MM.1S (cell line): ENCODE results near the gene DNAAF2.

Source experiments
- DNase-seq: peaks from one replicate; pipeline ENCODE4 v3.0.0-alpha.2; 2015
- H2AFZ ChIP-seq: fragments of 300-600 bp; sonication (generic); 2 replicates; pipeline ENCODE4 v1.6.0; 2016; ENCODE audit warnings: antibody characterized with exemption, low read length
- H3F3A ChIP-seq: fragments of 300-600 bp; sonication (generic); 2 replicates; pipeline ENCODE4 v1.6.1; 2016; ENCODE audit warnings: mild to moderate bottlenecking, antibody characterized with exemption, low read length, moderate library complexity, mixed read lengths; ENCODE audit not compliant: insufficient read depth
- H3K27ac ChIP-seq: fragments of 300-600 bp; sonication (generic); 2 replicates; pipeline ENCODE4 v1.5.1; 2016; ENCODE audit warnings: mild to moderate bottlenecking, low read length
- H3K27me3 ChIP-seq: fragments of 300-600 bp; sonication (generic); replicated peaks from 2 replicates; pipeline ENCODE4 v1.6.0; 2016; ENCODE audit warnings: low read length; ENCODE audit not compliant: insufficient read depth
- H3K36me3 ChIP-seq: fragments of 300-600 bp; sonication (generic); replicated peaks from 2 replicates; pipeline ENCODE4 v1.6.1; 2016; ENCODE audit warnings: mild to moderate bottlenecking, low read length, mixed read lengths; ENCODE audit not compliant: insufficient read depth
- H3K4me1 ChIP-seq: fragments of 300-600 bp; sonication (generic); 2 replicates; pipeline ENCODE4 v1.6.1; 2016; ENCODE audit warnings: low read length, mixed read lengths
- H3K4me2 ChIP-seq: fragments of 300-600 bp; sonication (generic); 2 replicates; pipeline ENCODE4 v1.6.0; 2016; ENCODE audit warnings: low read depth, low read length
- H3K4me3 ChIP-seq: fragments of 300-600 bp; sonication (generic); 2 replicates; pipeline ENCODE4 v1.5.1; 2016; ENCODE audit warnings: low read length, mixed read lengths
- H3K79me2 ChIP-seq: fragments of 300-600 bp; sonication (generic); 2 replicates; pipeline ENCODE4 v1.6.1; 2016; ENCODE audit warnings: mixed run types, low read length, mixed read lengths
- H3K9ac ChIP-seq: fragments of 300-600 bp; sonication (generic); 2 replicates; pipeline ENCODE4 v1.6.1; 2016; ENCODE audit warnings: low read length, mixed read lengths
- H3K9me2 ChIP-seq: fragments of 300-600 bp; sonication (generic); replicated peaks from 2 replicates; pipeline ENCODE4 v1.6.1; 2016; ENCODE audit warnings: mild to moderate bottlenecking, low read length, mixed read lengths; ENCODE audit not compliant: insufficient read depth
- H3K9me3 ChIP-seq: fragments of 300-600 bp; sonication (generic); replicated peaks from 2 replicates; pipeline ENCODE4 v1.6.1; 2016; ENCODE audit warnings: mild to moderate bottlenecking, low read length, mixed read lengths; ENCODE audit not compliant: insufficient read depth
- H4K20me1 ChIP-seq: fragments of 300-600 bp; sonication (generic); 2 replicates; pipeline ENCODE4 v1.6.1; 2016; ENCODE audit warnings: mild to moderate bottlenecking, low read length, moderate library complexity, mixed read lengths; ENCODE audit not compliant: insufficient read depth
- CTCF ChIP-seq: fragments of 300-600 bp; sonication (generic); IDR thresholded peaks from 2 replicates; pipeline ENCODE4 v1.5.1; 2016; ENCODE audit warnings: antibody characterized with exemption, low read length, mixed read lengths
- EZH2 ChIP-seq: fragments of 300-600 bp; sonication (generic); optimal IDR thresholded peaks from 2 replicates; pipeline ENCODE3; 2017; ENCODE audit warnings: low read depth, mild to moderate bottlenecking, antibody characterized with exemption, low read length, mixed read lengths
- EZH2phosphoT487 ChIP-seq: fragments of 300-600 bp; sonication (generic); IDR thresholded peaks from 2 replicates; pipeline ENCODE4 v1.6.1; 2018; ENCODE audit warnings: antibody characterized with exemption, low read length

Gene DNAAF2

DNA sequence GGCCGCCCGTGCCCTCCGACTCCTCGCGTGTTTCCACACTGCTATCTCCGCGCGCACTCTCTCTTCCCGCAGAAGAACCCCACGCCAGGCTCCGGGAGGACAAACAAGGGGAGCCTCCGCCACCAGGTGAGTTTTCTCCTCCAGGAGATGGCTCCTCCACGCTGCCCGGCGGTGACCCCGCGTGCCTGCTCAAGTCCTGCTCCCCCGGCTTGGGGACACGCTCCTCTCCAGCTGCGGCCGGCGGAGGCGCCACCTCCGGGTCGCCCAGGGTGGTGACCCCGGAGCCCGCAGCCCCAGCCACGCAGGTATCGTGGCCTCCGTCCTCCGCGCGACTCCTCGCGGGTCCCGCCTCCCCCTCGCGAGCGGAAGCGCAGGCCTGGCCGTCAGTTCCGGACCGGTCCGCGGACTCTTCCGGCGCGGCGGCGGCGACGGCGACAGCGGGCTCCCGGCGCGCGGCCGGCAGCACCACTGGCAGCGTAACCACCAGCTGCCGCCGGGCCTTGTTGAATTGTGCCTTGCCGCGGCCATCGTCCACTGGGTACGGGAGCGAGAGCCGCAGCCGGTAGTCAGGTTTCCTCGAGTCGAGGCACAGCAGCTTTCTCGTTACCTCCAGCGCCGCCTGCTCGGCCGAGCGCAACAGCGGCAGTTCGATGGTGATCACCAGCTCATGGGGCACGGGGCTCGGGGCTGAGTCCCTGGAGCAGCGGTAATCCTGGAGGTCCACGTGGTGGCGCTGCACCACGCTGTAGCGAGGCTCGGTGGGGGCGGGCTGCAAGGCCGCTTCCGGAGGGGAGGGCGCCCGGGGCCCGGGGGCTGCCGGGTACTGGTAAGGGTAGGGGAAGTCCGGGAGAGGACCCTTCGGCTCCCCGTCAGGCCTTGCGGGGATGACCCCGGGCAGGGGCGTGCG, 1.2 kb downstream of the DNAAF2 start:
- Histone ChIP-seq H4K20me1 (no peaks in the 10 kb centered on the region), H3K4me3 (peak overlapping the region; percentile 81), H3K79me2 (peaks cover 32% of the 10 kb centered on the region), H2AFZ (peak overlapping the region; percentile 35), H3F3A (peaks cover 10% of the 10 kb centered on the region), H3K36me3 (no peaks in the 10 kb centered on the region), H3K27me3 (no peaks in the 10 kb centered on the region), H3K4me2 (peak overlapping the region; percentile 73), H3K4me1 (no peaks in the 10 kb centered on the region), H3K9ac (peak overlapping the region; percentile 93), H3K9me2 (no peaks in the 10 kb centered on the region), H3K27ac (peak overlapping the region; percentile 94; the same call in 1 of the 2 replicates), H3K9me3 (no peaks in the 10 kb centered on the region)
- DNase-seq, result peak; percentile 85
- peak; percentile 56 for TF ChIP-seq CTCF
- no peak for TF ChIP-seq EZH2
- no peak for TF ChIP-seq EZH2phosphoT487

- Histone ChIP-seq H3K4me3 (no peak overlapping the region), H3K9ac (peak overlapping the region; percentile 95; the same call in 1 of the 2 replicates)
- peak; percentile 57 for DNase-seq
These were observed 10.9 kb downstream of the DNAAF2 start for GRCh38 chr14:49623941-49624839.

DNA sequence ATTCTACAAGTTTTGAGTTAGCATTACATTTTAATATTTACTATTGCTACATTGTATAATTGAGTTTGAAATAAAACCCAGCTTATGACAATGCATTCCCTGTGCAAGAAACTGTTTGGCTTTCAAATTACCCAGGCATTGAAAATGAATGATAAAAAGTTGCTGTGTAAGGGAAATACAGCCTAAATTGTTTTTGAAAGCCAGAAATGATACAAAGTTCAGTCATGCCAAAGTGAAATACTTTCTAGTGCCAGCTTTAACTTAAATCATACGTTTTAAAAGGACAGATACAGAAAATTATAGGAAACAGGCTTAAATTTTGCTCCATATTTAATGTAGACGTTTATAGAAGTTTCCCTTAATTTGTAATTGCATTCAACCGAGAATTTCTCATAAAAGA, 11.7 kb downstream of the DNAAF2 start:
- H3K9me3 ChIP-seq, result no peaks in the 10 kb centered on the region
- H3K27me3 ChIP-seq, result no peaks in the 10 kb centered on the region
- TF ChIP-seq EZH2, result no peak
- no peak for TF ChIP-seq EZH2phosphoT487
- TF ChIP-seq CTCF, result no peak
- DNase-seq, result no peak
- H3K4me1 ChIP-seq, result no peaks in the 10 kb centered on the region
- no peak overlapping the region for H2AFZ ChIP-seq
- peak overlapping the region; percentile 81; the same call in 1 of the 2 replicates for H3K4me3 ChIP-seq
- H3K9ac ChIP-seq, result peak overlapping the region; percentile 95; the same call in 1 of the 2 replicates
- H3K36me3 ChIP-seq, result no peaks in the 10 kb centered on the region
- peaks cover 54% of the 10 kb centered on the region for H3K79me2 ChIP-seq
- H3K27ac ChIP-seq, result peak overlapping the region; percentile 98; the same call in 1 of the 2 replicates
- H3K4me2 ChIP-seq, result peak overlapping the region; percentile 82
- H3F3A ChIP-seq, result peaks cover 11% of the 10 kb centered on the region
- no peaks in the 10 kb centered on the region for H4K20me1 ChIP-seq
- H3K9me2 ChIP-seq, result no peaks in the 10 kb centered on the region

More at GRCh38 chr14:49623941-49624839, 10.9 kb downstream of the DNAAF2 start:
- TF ChIP-seq EZH2 (no peak), CTCF (no peak), EZH2phosphoT487 (no peak)
- Histone ChIP-seq H3K4me1 (no peaks in the 10 kb centered on the region), H3K9me2 (no peaks in the 10 kb centered on the region), H4K20me1 (no peaks in the 10 kb centered on the region), H3K27me3 (no peaks in the 10 kb centered on the region), H3F3A (peaks cover 11% of the 10 kb centered on the region), H3K4me2 (peak overlapping the region; percentile 82; the same call in 1 of the 2 replicates), H3K79me2 (peaks cover 46% of the 10 kb centered on the region), H3K27ac (peak overlapping the region; percentile 98; the same call in 1 of the 2 replicates), H3K36me3 (no peaks in the 10 kb centered on the region), H2AFZ (no peak overlapping the region), H3K9me3 (no peaks in the 10 kb centered on the region)
